HCT116 (cell line): ENCODE measurements around the gene VPS11. TPM values are rescaled to one million over a fixed set of nuclear protein-coding genes. Genes with fewer than 3 reads are reported as not detected.

Source experiments
- ATAC-seq: fragments of 200-7000 bp; cut with Tn5 transposase; 2 replicates; pipeline ENCODE4 v1.9.1; 2020; ENCODE audit warnings: mild to moderate bottlenecking, moderate library complexity
- BruUV-seq: library from RNA; stranded (reverse); fragments of 400-500 nt; replicated peaks from 2 replicates; lab custom pipeline; 2021; lab: Mats Ljungman, UMichigan
- CTCF ChIA-PET: fragments of 300-600 bp; sonication (Branson Sonifier 250); formaldehyde crosslinking; loops from one replicate; lab custom pipeline; 2021; ENCODE audit warnings: antibody characterized with exemption; lab: Charles Lee
- POLR2A ChIA-PET: fragments of 300-600, 350-600 bp; sonication (Branson Sonifier 250); formaldehyde crosslinking; loops from one replicate; lab custom pipeline; 2021; ENCODE audit warnings: antibody characterized with exemption; lab: Charles Lee
- RAD21 ChIA-PET, 2 experiments: fragments of 300-600 bp; sonication (Branson Sonifier 250); formaldehyde crosslinking; loops; one replicate each; lab custom pipeline; 2023; ENCODE audit warnings: low total read pairs in 2 of 2; ENCODE audit not compliant: uncharacterized antibody in 2 of 2, unreplicated experiment in 2 of 2, low non-redundant PET in 1 of 2; lab: Charles Lee
- DNase-seq: peaks from one replicate; pipeline ENCODE4 v3.0.0-alpha.2; 2010; ENCODE audit warnings: low read depth, low spot score
- H2AFZ ChIP-seq: fragments of 200-600 bp; shearing (Covaris generic), sonication (generic); 2 replicates; pipeline ENCODE4 v1.6.1; 2017; ENCODE audit warnings: low read depth, mixed run types, mixed read lengths, antibody characterized with exemption, low read length; ENCODE audit not compliant: poor library complexity, severe bottlenecking
- H3K27ac ChIP-seq: 2 replicates; pipeline ENCODE4 v1.5.1; 2012; ENCODE audit warnings: low read depth, low read length
- H3K27me3 ChIP-seq: fragments of 200-600 bp; sonication (generic); 2 replicates; pipeline ENCODE4 v1.6.1; 2016; ENCODE audit warnings: mixed run types, low read length, mixed read lengths; ENCODE audit not compliant: insufficient read depth
- H3K36me3 ChIP-seq, 2 experiments: fragments of 200-500 bp in 1 of 2; fragments of 200-600 bp in 1 of 2; sonication (Bioruptor generic) in 1 of 2; sonication (generic) in 1 of 2; 2 replicates each; pipeline versions ENCODE4 v1.5.1 to v1.6.1; 2014 to 2016; ENCODE audit warnings: low read length in 2 of 2, inconsistent platforms in 1 of 2, mixed read lengths in 1 of 2, mixed run types in 1 of 2; ENCODE audit not compliant: insufficient read depth in 2 of 2, control insufficient read depth in 1 of 2
- H3K4me1 ChIP-seq, 2 experiments: fragments of 200-600 bp in 1 of 2; sonication (generic) in 1 of 2; 2 replicates each; pipeline versions ENCODE4 v1.5.1 to v1.6.1; 2012 to 2017; ENCODE audit warnings: low read length in 2 of 2, inconsistent platforms in 1 of 2, mild to moderate bottlenecking in 1 of 2, mixed read lengths in 1 of 2, mixed run types in 1 of 2, moderate library complexity in 1 of 2; ENCODE audit not compliant: insufficient read depth in 2 of 2, control insufficient read depth in 1 of 2
- H3K4me2 ChIP-seq: fragments of 200-600 bp; sonication (generic); 2 replicates; pipeline ENCODE4 v1.6.1; 2017; ENCODE audit warnings: mixed run types, low read length, mixed read lengths
- H3K4me3 ChIP-seq, 2 experiments: fragments of 200-600 bp in 1 of 2; sonication (generic) in 1 of 2; replicated peaks in 1 of 2; 2 replicates each; pipeline ENCODE4 v1.5.1; 2011 to 2016; ENCODE audit warnings: low read length in 2 of 2, control low read depth in 1 of 2, low read depth in 1 of 2, mild to moderate bottlenecking in 1 of 2, mixed read lengths in 1 of 2, mixed run types in 1 of 2
- H3K79me2 ChIP-seq: fragments of 200-600 bp; sonication (generic); 2 replicates; pipeline ENCODE4 v1.6.1; 2017; ENCODE audit warnings: mild to moderate bottlenecking, mixed run types, low read length, moderate library complexity, mixed read lengths; ENCODE audit not compliant: insufficient read depth
- H3K9ac ChIP-seq: fragments of 200-600 bp; sonication (generic); 2 replicates; pipeline ENCODE4 v1.6.1; 2016; ENCODE audit warnings: low read length, mixed read lengths
- H3K9me2 ChIP-seq: fragments of 200-600 bp; sonication (generic), shearing (Covaris generic); 2 replicates; pipeline ENCODE4 v1.6.1; 2017; ENCODE audit warnings: mixed run types, mild to moderate bottlenecking, moderate library complexity; ENCODE audit not compliant: insufficient read depth
- H3K9me3 ChIP-seq, 2 experiments: fragments of 200-500 bp in 1 of 2; fragments of 200-600 bp in 1 of 2; sonication (Bioruptor generic) in 1 of 2; sonication (generic) in 1 of 2; 2 replicates each; pipeline ENCODE4 v1.6.1; 2014 to 2017; ENCODE audit warnings: low read length in 2 of 2, mixed read lengths in 2 of 2, inconsistent platforms in 1 of 2, low read depth in 1 of 2, mild to moderate bottlenecking in 1 of 2, mixed run types in 1 of 2, moderate library complexity in 1 of 2; ENCODE audit not compliant: control insufficient read depth in 1 of 2, insufficient read depth in 1 of 2
- H4K20me1 ChIP-seq: fragments of 200-600 bp; sonication (generic), shearing (Covaris generic); 2 replicates; pipeline ENCODE4 v1.6.1; 2017; ENCODE audit warnings: mixed run types, mild to moderate bottlenecking, moderate library complexity; ENCODE audit not compliant: insufficient read depth
- CBX3 ChIP-seq: IDR thresholded peaks from 2 replicates; pipeline ENCODE4 v1.6.1; 2012; ENCODE audit warnings: low read depth
- EGR1 ChIP-seq: IDR thresholded peaks from 2 replicates; pipeline ENCODE4 v1.6.1; 2012; ENCODE audit warnings: low read depth
- EZH2 ChIP-seq: fragments of 200-600 bp; sonication (generic); IDR thresholded peaks from 2 replicates; pipeline ENCODE4 v1.6.1; 2017; ENCODE audit warnings: antibody characterized with exemption, mixed run types
- FOSL1 ChIP-seq: IDR thresholded peaks from 2 replicates; pipeline ENCODE4 v1.6.1; 2012; ENCODE audit warnings: low read depth
- JUND ChIP-seq: IDR thresholded peaks from 2 replicates; pipeline ENCODE4 v1.6.1; 2012
- RAD21 ChIP-seq: IDR thresholded peaks from 2 replicates; pipeline ENCODE4 v1.6.1; 2012; ENCODE audit warnings: low read depth, mild to moderate bottlenecking
- SIN3A ChIP-seq: IDR thresholded peaks from 2 replicates; pipeline ENCODE4 v1.6.1; 2012; ENCODE audit warnings: low read depth
- SP1 ChIP-seq: IDR thresholded peaks from 2 replicates; pipeline ENCODE4 v1.6.1; 2012; ENCODE audit warnings: low read depth
- YY1 ChIP-seq: IDR thresholded peaks from 2 replicates; pipeline ENCODE4 v1.6.1; 2011; ENCODE audit warnings: low read length, low read depth, moderate library complexity, mild to moderate bottlenecking; ENCODE audit not compliant: insufficient replicate concordance; ENCODE audit errors: extremely low read depth
- ZFX ChIP-seq: fragments of 450-650 bp; IDR thresholded peaks from 2 replicates; pipeline ENCODE4 v1.6.1; 2017
- ZNF274 ChIP-seq: fragments of 200-500 bp; sonication (Bioruptor generic); IDR thresholded peaks from 2 replicates; pipeline ENCODE4 v1.6.1; 2014; ENCODE audit warnings: mild to moderate bottlenecking, low read depth, low read length, inconsistent platforms
- intact Hi-C: fragments of 100-400 bp; cut with micrococcal nuclease; formaldehyde crosslinking; loops from 2 replicates; pipeline ENCODE4 v1.10.0; 2022
- total RNA-seq: library from RNA; stranded (reverse); gene quantifications from one replicate; pipeline ENCODE4 v1.2.1, GENCODE V29; 2021; ENCODE audit not compliant: unreplicated experiment
- TF ChIP-seq, protein P1 (sequence below): IDR thresholded peaks from 2 replicates; pipeline ENCODE4 v1.6.1; 2012; ENCODE audit warnings: low read depth

Gene VPS11
- total RNA-seq, 1 experiment from 2014 or later: 20.4 TPM

DNA sequence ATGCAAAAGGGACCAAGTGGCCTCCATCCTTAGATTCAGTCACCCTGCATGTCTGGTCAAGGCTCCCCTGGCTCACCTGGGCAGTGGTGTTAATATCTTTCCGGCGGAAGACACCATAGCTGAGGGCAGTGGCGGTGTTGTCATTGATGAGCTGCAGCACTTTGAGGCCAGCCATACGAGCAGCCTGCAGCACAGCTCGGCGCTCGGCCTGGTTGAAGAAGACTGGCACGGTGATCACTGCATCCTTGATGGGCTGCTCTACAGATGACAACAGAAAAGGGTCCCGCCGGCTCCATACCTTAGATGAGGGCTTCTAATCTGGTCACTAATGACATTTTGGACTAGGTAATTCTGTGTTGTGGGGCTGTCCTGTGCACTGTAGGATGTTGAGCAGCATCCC is 13.2 kb upstream of the VPS11 start:
- Histone ChIP-seq H3K79me2 (peaks cover 19% of the 10 kb centered on the region), H3K4me1 (peaks cover 3 to 16% of the 10 kb centered on the region in 2 experiments; a peak in 3 of 4 replicates), H2AFZ (no peak overlapping the region), H4K20me1 (no peaks in the 10 kb centered on the region), H3K36me3 (peaks cover 40 to 41% of the 10 kb centered on the region in 2 experiments; a peak in 3 of 4 replicates), H3K27ac (no peak overlapping the region), H3K4me3 (no peak overlapping the region), H3K9ac (no peak overlapping the region), H3K27me3 (no peaks in the 10 kb centered on the region), H3K9me3 (no peaks in the 10 kb centered on the region), H3K9me2 (no peaks in the 10 kb centered on the region), H3K4me2 (no peak overlapping the region)
- POLR2A ChIA-PET: no interaction called here
- CTCF ChIA-PET: no interaction called here
- no TSS peak for BruUV-seq
- intact Hi-C loops: no loop called here
- TF ChIP-seq EGR1 (no peak), SIN3A (no peak), ZNF274 (no peak), FOSL1 (no peak), ZFX (no peak), JUND (no peak), CBX3 (no peak), SP1 (no peak), YY1 (no peak), RAD21 (no peak), EZH2 (no peak)
- TF ChIP-seq, protein P1, sequence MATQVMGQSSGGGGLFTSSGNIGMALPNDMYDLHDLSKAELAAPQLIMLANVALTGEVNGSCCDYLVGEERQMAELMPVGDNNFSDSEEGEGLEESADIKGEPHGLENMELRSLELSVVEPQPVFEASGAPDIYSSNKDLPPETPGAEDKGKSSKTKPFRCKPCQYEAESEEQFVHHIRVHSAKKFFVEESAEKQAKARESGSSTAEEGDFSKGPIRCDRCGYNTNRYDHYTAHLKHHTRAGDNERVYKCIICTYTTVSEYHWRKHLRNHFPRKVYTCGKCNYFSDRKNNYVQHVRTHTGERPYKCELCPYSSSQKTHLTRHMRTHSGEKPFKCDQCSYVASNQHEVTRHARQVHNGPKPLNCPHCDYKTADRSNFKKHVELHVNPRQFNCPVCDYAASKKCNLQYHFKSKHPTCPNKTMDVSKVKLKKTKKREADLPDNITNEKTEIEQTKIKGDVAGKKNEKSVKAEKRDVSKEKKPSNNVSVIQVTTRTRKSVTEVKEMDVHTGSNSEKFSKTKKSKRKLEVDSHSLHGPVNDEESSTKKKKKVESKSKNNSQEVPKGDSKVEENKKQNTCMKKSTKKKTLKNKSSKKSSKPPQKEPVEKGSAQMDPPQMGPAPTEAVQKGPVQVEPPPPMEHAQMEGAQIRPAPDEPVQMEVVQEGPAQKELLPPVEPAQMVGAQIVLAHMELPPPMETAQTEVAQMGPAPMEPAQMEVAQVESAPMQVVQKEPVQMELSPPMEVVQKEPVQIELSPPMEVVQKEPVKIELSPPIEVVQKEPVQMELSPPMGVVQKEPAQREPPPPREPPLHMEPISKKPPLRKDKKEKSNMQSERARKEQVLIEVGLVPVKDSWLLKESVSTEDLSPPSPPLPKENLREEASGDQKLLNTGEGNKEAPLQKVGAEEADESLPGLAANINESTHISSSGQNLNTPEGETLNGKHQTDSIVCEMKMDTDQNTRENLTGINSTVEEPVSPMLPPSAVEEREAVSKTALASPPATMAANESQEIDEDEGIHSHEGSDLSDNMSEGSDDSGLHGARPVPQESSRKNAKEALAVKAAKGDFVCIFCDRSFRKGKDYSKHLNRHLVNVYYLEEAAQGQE: no peak
- ATAC-seq: no peak
- DNase-seq: no peak
- RAD21 ChIA-PET: no interaction called here
